Esophagus (tissue), 2 donors: ENCODE data around the gene TCHHL1. TPM values are rescaled to one million over a fixed set of nuclear protein-coding genes. Genes with fewer than 3 reads are reported as not detected.

ENCODE experiments used
- H3K27ac ChIP-seq, 2 donors: one replicate each; pipeline ENCODE4 v1.5.1; 2013; ENCODE audit warnings: low read depth in 2 of 2, mild to moderate bottlenecking in 2 of 2, inconsistent platforms in 1 of 2, low read length in 1 of 2, moderate library complexity in 1 of 2
- H3K27me3 ChIP-seq, 2 donors: one replicate each; pipeline ENCODE4 v1.6.1; 2013; ENCODE audit warnings: low read length in 2 of 2, control low read depth in 1 of 2, mild to moderate bottlenecking in 1 of 2; ENCODE audit not compliant: insufficient read depth in 2 of 2, control insufficient read depth in 1 of 2
- H3K36me3 ChIP-seq, 2 donors: one replicate each; pipeline ENCODE4 v1.6.1; 2013; ENCODE audit warnings: low read length in 1 of 2; ENCODE audit not compliant: control insufficient read depth in 2 of 2, insufficient read depth in 2 of 2
- H3K4me1 ChIP-seq, 2 donors: one replicate each; pipeline ENCODE4 v1.6.1; 2013; ENCODE audit warnings: low read length in 1 of 2; ENCODE audit not compliant: control insufficient read depth in 2 of 2, insufficient read depth in 2 of 2
- H3K4me3 ChIP-seq, 2 donors: one replicate each; pipeline ENCODE4 v1.5.1; 2013; ENCODE audit warnings: low read length in 2 of 2, mild to moderate bottlenecking in 2 of 2, low read depth in 1 of 2, moderate library complexity in 1 of 2
- H3K9me3 ChIP-seq, 2 donors: one replicate each; pipeline ENCODE4 v1.6.1; 2013; ENCODE audit warnings: mild to moderate bottlenecking in 2 of 2, low read depth in 1 of 2, low read length in 1 of 2, moderate library complexity in 1 of 2; ENCODE audit not compliant: control insufficient read depth in 2 of 2, insufficient read depth in 1 of 2
- WGBS, 2 donors: extraction: QIAGEN DNeasy Blood & Tissue Kit; methylation state at CpG; one replicate each; pipeline ENCODE4 v1.1.7; 2013; 5-methylcytosine and 5-hydroxymethylcytosine counted together
- polyA plus RNA-seq, 2 donors: library from polyadenylated mRNA; stranded (reverse); fragments of 200-250 nt; gene quantifications; one replicate each; pipeline ENCODE4 v1.2.3, GENCODE V29; 2013
- donor health status: healthy with polysubstance abuse.
- donor health status: Bipolar disorder and iron deficiency.

The TCHHL1 gene
- polyA plus RNA-seq, 2 donors, result not detected

DNA sequence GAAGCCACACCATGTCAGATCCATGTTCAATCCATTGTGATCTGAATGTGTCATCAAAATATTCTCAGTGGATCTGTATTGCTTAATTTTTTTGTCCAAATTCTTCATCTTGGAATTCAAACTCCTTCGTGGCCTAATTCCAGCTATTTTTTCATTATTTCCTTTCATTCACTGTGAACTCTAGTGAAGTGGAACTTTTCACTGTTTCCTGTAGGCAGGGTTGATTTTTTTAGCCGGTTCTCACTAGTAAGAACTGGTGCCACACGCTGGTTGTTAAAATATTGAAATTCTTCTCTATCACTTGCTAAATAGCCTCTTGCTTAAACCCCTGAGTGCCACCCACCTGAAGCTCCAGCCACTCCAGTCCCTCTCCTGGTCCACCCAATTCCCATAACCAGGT lies 44.5 kb downstream of the TCHHL1 start:
- no peaks in the 10 kb centered on the region for H3K27me3 ChIP-seq
- H3K4me1 ChIP-seq, result peaks cover 0 to 2% of the 10 kb centered on the region in 2 donors
- peak overlapping the region in 1 of 2 donors; percentile 66 for H3K27ac ChIP-seq
- H3K9me3 ChIP-seq, result peaks cover 0 to 3% of the 10 kb centered on the region in 2 donors
- H3K36me3 ChIP-seq, result no peaks in the 10 kb centered on the region
- 27 to 36% methylated on average over 3 of the region's 3 CpGs for WGBS, 2 donors
- H3K4me3 ChIP-seq, result no peak overlapping the region

DNA sequence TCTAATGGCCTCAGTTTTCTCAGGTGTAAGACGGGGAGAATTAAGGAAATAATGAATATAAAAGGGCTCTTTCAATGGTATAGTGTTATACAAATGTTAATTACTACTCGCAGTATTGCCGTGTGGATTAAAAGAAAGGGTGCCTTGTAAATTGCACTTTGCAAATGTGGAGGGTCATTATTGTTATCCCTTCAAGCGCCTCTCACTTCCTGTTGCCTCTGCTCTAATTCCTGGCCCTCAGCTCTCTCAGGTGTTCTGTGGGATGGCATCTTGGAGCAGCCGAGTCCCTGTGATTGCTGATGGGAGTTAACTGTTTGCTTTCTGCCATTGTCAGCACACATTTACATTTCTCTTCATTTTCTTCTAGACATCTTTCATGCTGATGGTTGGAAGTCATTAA lies 45.0 kb downstream of the TCHHL1 start:
- Histone ChIP-seq H3K4me3 (no peak overlapping the region), H3K9me3 (peaks cover 0 to 3% of the 10 kb centered on the region in 2 donors), H3K27me3 (no peaks in the 10 kb centered on the region), H3K36me3 (no peaks in the 10 kb centered on the region), H3K4me1 (peaks cover 0 to 2% of the 10 kb centered on the region in 2 donors), H3K27ac (no peak overlapping the region)
- 74 to 77% methylated on average over 5 of the region's 5 CpGs for WGBS, 2 donors

DNA sequence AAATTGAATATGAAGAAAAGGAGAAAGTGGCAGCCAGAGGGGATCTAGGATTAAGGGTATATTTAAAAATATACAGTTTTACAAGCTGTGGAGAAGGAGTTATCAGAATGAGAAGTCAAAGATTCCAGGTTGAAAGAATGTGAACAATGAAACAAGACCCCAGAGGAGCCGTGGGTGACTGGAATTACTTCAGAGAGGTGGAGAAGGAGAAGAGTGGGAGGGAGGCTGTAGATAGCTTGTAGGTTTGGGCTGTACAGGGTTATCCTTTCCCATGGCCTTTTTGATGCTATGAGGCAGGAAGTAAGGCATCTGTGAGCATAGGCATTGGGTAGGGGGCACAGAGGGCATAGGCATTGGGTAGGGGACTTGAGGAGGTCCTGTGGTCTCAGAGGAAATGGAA lies 46.8 kb downstream of the TCHHL1 start:
- no peaks in the 10 kb centered on the region for H3K27me3 ChIP-seq
- no peaks in the 10 kb centered on the region for H3K36me3 ChIP-seq
- no peak overlapping the region for H3K27ac ChIP-seq
- WGBS, 2 donors, result 70 to 93% methylated on average over 1 of the region's 1 CpG
- no peaks in the 10 kb centered on the region for H3K4me1 ChIP-seq
- no peak overlapping the region for H3K4me3 ChIP-seq
- H3K9me3 ChIP-seq, result peaks cover 0 to 3% of the 10 kb centered on the region in 2 donors

DNA sequence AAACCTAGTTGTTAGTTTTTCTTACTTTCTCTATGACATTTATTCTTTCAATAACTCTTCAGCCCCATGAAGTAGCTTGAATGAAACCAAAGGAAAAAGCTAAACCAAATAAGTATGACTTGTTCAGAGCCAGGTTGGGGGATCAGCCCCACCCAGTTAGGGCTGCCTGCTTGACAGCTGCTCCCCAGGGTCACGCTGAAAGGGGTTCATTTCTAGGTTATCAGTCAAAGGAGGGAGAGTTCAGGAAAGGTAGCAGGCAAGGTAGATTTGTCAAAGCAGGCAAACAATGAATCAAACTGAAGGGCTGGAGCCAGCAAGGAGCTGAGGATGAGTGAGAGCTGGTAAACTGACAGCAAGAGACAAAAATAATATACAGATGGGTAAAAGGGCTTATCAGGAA lies 49.0 kb downstream of the TCHHL1 start:
- no peaks in the 10 kb centered on the region for H3K27me3 ChIP-seq
- H3K27ac ChIP-seq, result peak overlapping the region; percentile 35 to 61
- H3K9me3 ChIP-seq, result peaks cover 0 to 3% of the 10 kb centered on the region in 2 donors
- H3K4me3 ChIP-seq, result no peak overlapping the region
- no peaks in the 10 kb centered on the region for H3K4me1 ChIP-seq
- WGBS, 2 donors, result 41 to 52% methylated on average over 1 of the region's 1 CpG
- H3K36me3 ChIP-seq, result no peaks in the 10 kb centered on the region

DNA sequence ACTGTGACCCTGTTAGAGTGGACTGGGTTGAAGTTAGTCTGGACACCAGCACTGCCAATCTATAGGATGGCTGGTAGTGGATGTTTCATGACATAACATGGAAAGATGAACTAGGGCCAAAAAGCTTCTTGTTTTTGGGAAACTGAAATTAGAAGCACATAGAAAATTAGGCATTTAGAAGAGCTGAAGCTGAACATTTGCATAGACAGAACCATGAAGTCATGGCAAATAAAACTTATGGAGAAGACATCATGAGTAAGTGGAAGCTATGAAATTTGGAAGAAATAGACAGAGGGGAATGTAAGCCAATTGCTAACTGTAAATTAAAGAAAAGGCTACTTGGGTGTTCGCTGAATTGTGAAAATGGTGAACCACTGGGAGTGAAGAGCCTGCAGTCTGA lies 49.4 kb downstream of the TCHHL1 start:
- peak overlapping the region in 1 of 2 donors; percentile 35 for H3K27ac ChIP-seq
- no peaks in the 10 kb centered on the region for H3K4me1 ChIP-seq
- H3K9me3 ChIP-seq, result peaks cover 0 to 3% of the 10 kb centered on the region in 2 donors
- no peaks in the 10 kb centered on the region for H3K27me3 ChIP-seq
- H3K36me3 ChIP-seq, result no peaks in the 10 kb centered on the region
- WGBS, 2 donors, result 94 to 100% methylated on average over 1 of the region's 1 CpG
- H3K4me3 ChIP-seq, result no peak overlapping the region

DNA sequence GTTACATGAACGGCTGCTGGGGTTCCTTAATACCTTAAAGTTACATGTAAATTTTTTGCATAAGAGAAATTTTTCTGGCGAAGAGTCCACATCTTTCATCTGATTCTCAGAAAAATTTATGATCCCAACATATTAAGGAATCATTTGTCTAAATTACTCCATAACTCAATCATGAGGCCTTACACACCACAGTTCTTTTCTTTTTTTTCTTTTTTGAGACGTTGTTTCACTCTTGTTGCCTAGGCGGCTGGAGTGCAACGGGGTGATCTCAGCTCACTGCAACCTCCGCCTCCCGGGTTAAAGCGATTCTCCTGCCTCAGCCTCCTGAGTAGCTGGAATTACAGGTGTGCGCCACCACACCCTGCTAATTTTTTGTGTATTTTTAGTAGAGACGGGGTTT lies 50.0 kb downstream of the TCHHL1 start:
- Histone ChIP-seq H3K4me1 (no peaks in the 10 kb centered on the region), H3K27ac (peak overlapping the region in 1 of 2 donors; percentile 56)

DNA sequence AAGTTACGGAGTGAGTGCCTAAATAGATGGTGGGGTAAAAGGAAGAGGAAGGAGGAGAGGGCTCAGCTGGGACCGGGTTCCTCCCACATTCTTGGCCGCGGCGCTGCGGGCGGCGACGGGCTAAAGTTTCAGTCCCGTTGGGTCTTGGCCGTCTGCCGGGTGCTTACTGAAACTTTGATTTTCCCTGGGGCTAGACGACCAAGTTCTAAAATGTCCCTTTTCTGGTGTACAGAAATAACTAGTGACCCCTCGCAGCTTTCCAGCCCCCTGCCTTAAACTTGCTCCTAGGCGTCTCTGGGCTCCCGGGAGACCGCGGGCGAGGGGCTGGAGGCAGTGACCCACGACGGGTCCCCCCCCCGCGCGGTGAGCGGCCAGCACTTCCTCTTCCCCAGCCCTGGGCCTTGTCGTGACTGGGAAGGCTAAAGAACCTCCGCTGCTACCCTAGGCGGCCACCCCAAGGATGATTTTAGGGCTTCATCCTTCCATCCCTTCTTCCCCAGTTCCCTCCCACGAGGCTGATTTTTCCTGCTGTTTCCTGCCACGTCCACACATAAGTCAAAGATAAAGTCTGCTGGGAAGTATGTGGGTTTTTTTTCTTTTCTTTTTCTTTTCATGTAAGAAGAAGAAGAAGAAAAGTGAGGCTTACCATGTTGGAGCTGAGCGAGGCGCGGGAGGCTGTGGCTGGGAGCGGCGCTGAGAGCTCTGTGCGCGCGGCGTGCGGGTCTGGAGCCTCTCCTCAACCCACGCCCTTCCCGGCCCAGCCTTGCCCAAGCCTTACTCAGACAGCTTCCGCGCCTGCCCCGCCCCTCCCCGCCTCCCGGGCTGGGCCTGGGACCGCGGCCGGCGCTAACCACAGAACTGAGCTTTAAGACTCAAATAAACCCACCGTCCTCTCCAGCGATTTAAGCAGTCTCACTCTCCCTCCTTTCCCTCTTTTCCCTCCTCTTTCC lies 52.3 kb downstream of the TCHHL1 start, which contains the start of gene S100A11:
S100A11 (minus strand) TSS at position 738 of the 950 bp plus-strand sequence; CDS start at position 649, 89 bp downstream.
- WGBS, 2 donors, result 0 to 1% methylated on average over 47 to 53 of the region's 53 CpGs
- H3K9me3 ChIP-seq, result no peaks in the 10 kb centered on the region
- peak within 1 kb of the TSS; percentile 82 to 93 for H3K4me3 ChIP-seq
- no peaks in the 10 kb centered on the region for H3K27me3 ChIP-seq
- H3K36me3 ChIP-seq, result peaks cover 10 to 19% of the 10 kb centered on the region in 2 donors
- H3K4me1 ChIP-seq, result no peaks in the 10 kb centered on the region
- H3K27ac ChIP-seq, result peak within 1 kb of the TSS; percentile 93 to 99

More for the DNA sequence above, 50.0 kb downstream of the TCHHL1 start:
- H3K27me3 ChIP-seq, result no peaks in the 10 kb centered on the region
- WGBS, 2 donors, result 96 to 97% methylated on average over 10 of the region's 10 CpGs
- H3K4me3 ChIP-seq, result no peak overlapping the region
- H3K9me3 ChIP-seq, result peaks cover 0 to 3% of the 10 kb centered on the region in 2 donors
- no peaks in the 10 kb centered on the region for H3K36me3 ChIP-seq

DNA sequence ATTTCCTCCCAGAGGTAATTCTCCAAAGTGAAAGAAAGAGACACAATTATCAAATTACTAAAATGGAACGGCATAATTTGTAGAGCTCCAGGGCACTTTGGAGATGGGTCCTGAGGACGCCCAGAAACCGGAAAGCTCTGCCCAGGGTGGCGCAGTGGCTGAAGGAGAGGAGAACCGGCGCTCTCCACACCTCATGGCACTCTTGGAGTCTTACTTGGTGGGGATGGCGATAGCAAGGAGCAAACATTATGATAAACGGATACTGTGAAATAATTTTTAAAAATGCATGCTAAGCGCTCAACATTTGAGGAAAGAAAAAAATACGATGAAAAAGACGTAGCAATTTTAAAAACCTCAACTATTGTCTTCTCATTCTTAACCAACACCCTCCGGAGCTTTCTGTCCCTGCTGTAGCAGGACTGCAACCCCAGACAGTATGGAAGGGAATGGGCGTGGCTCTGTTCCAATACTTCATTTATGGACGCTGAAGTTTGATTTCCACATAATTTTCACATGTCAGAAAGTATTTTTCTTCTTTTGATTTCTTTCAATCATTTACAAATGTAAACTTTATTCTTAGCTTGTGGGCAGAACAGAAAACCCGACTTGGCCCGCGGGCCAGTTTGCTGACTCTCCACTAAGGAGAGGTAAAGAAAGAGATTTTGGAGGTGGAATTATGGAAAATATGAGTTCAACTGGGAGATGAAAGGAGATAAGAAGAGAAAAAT lies 53.2 kb downstream of the TCHHL1 start:
- WGBS, 2 donors, result 8 to 17% methylated on average over 17 of the region's 17 CpGs
- H3K4me3 ChIP-seq, result peak overlapping the region; percentile 82 to 93
- H3K36me3 ChIP-seq, result peaks cover 10 to 19% of the 10 kb centered on the region in 2 donors
- peak overlapping the region; percentile 93 to 99 for H3K27ac ChIP-seq
- H3K4me1 ChIP-seq, result no peaks in the 10 kb centered on the region
- H3K27me3 ChIP-seq, result no peaks in the 10 kb centered on the region
- no peaks in the 10 kb centered on the region for H3K9me3 ChIP-seq

DNA sequence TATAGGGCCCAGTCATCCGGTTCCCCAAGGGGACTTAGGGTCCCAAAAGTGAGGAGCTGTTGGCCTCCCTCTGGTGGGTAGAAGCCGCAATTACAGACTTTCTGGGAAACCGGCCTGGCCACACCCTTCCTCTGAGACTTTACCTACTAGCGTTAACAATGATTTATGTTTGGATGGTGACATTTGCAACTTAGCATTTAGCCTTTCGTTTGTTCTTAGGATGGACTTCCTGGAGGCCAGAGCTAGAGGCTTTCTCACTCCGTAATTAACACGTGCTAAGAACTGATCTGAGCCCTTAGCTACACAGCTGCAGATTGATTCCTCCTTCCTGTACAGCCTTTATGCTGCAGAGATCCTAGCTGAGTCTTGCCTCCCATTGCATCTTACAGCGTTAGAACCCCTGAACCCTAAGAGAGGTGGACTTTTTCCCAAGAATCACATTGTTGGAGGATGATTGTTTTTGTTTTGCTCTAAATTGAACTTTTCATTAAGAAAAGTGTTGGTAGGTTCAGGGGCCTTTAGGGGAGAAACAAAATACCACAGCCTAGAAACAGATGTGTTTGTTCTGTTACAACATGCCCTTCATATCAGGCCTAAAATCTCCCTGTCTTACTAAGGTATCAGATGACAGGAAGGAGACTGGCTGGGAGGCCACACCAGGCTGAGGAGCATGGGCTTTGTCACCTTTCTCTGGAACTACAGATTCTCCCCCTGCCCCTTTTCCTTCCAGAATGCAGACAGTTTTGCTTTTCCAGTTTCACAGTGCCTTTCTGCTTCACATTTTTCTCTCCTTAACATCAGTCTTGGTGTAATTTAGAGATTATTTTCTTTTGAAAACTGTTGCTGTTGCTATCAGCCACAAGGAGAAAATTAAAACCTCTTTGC lies 54.0 kb downstream of the TCHHL1 start:
- Histone ChIP-seq H3K36me3 (peaks cover 10 to 19% of the 10 kb centered on the region in 2 donors), H3K4me3 (peak overlapping the region; percentile 82 to 93), H3K9me3 (no peaks in the 10 kb centered on the region), H3K27ac (peak overlapping the region; percentile 92 to 93), H3K4me1 (no peaks in the 10 kb centered on the region), H3K27me3 (no peaks in the 10 kb centered on the region)
- 5 to 8% methylated on average over 8 of the region's 8 CpGs for WGBS, 2 donors
